DND-41 (cell line): ENCODE data around the gene GUF1.

Source experiments
- ATAC-seq: fragments of 200-7000 bp; cut with Tn5 transposase; 3 replicates; pipeline ENCODE4 v1.9.1; 2021; ENCODE audit warnings: low read depth; ENCODE audit not compliant: insufficient read depth
- DNase-seq: peaks from one replicate; pipeline ENCODE4 v3.0.0-alpha.2; 2020
- H2AFZ ChIP-seq: 2 replicates; pipeline ENCODE4 v1.6.0; 2012; ENCODE audit warnings: low read depth, low read length
- H3K27ac ChIP-seq: 2 replicates; pipeline ENCODE4 v1.5.1; 2012; ENCODE audit warnings: low read length, inconsistent platforms
- H3K27me3 ChIP-seq: fragments of 200-600 bp; sonication (generic); 2 replicates; pipeline ENCODE4 v1.6.0; 2012; ENCODE audit warnings: low read length, mild to moderate bottlenecking, inconsistent platforms; ENCODE audit not compliant: insufficient read depth, poor library complexity
- H3K36me3 ChIP-seq: 2 replicates; pipeline ENCODE4 v1.5.1; 2012; ENCODE audit warnings: low read length, inconsistent platforms; ENCODE audit not compliant: insufficient read depth
- H3K4me1 ChIP-seq: 2 replicates; pipeline ENCODE4 v1.5.1; 2012; ENCODE audit warnings: mild to moderate bottlenecking, low read length; ENCODE audit not compliant: insufficient read depth
- H3K4me2 ChIP-seq: 2 replicates; pipeline ENCODE4 v1.6.0; 2012; ENCODE audit warnings: mild to moderate bottlenecking, moderate library complexity, low read length, inconsistent platforms; ENCODE audit not compliant: insufficient read depth
- H3K4me3 ChIP-seq, 2 experiments: fragments of 200-600 bp in 1 of 2; shearing (Covaris generic) in 1 of 2; 2 replicates each; pipeline ENCODE4 v1.5.1; 2012 to 2016; ENCODE audit warnings: inconsistent platforms in 2 of 2, low read length in 2 of 2, mild to moderate bottlenecking in 2 of 2, low read depth in 1 of 2, moderate library complexity in 1 of 2
- H3K79me2 ChIP-seq: 2 replicates; pipeline ENCODE4 v1.6.0; 2012; ENCODE audit warnings: low read length, inconsistent platforms; ENCODE audit not compliant: insufficient read depth
- H3K9ac ChIP-seq: 2 replicates; pipeline ENCODE4 v1.6.0; 2012; ENCODE audit warnings: low read depth, mild to moderate bottlenecking, inconsistent platforms, low read length, moderate library complexity
- H3K9me3 ChIP-seq: 2 replicates; pipeline ENCODE4 v1.5.1; 2012; ENCODE audit warnings: low read length, moderate library complexity, mild to moderate bottlenecking, inconsistent platforms; ENCODE audit not compliant: insufficient read depth, severe bottlenecking
- H4K20me1 ChIP-seq: 2 replicates; pipeline ENCODE4 v1.6.0; 2012; ENCODE audit warnings: low read length; ENCODE audit not compliant: insufficient read depth
- CTCF ChIP-seq: IDR thresholded peaks from 2 replicates; pipeline ENCODE4 v1.5.1; 2012; ENCODE audit warnings: borderline replicate concordance, low read length, moderate library complexity, mild to moderate bottlenecking; ENCODE audit not compliant: poor library complexity, severe bottlenecking; ENCODE audit errors: extremely low read depth
- EZH2 ChIP-seq: IDR thresholded peaks from 3 replicates; pipeline ENCODE4 v1.6.1; 2012; ENCODE audit warnings: borderline replicate concordance, low read depth, mild to moderate bottlenecking, moderate library complexity, low read length, inconsistent platforms; ENCODE audit not compliant: severe bottlenecking

GUF1 gene

GRCh38 chr4:44722001-44722400, 43.8 kb downstream of the GUF1 start:
- ATAC-seq (no peak), DNase-seq (no peak)
- Histone ChIP-seq H3K9ac (no peak overlapping the region), H2AFZ (no peak overlapping the region), H3K4me1 (peaks cover 28% of the 10 kb centered on the region), H3K27me3 (no peaks in the 10 kb centered on the region), H3K9me3 (no peaks in the 10 kb centered on the region), H3K27ac (no peak overlapping the region), H3K4me3 (no peak overlapping the region), H3K36me3 (no peaks in the 10 kb centered on the region; the same call in 1 of the 2 replicates), H3K4me2 (no peak overlapping the region), H4K20me1 (peaks cover 18% of the 10 kb centered on the region; the same call in 1 of the 2 replicates), H3K79me2 (peaks cover 84% of the 10 kb centered on the region)
- no peak for TF ChIP-seq EZH2
- TF ChIP-seq CTCF = no peak

- peaks cover 62% of the 10 kb centered on the region for H3K79me2 ChIP-seq
- H3K4me2 ChIP-seq = peak overlapping the region; percentile 77
- TF ChIP-seq CTCF (no peak), EZH2 (no peak)
- peak overlapping the region; percentile 69 for H3K9ac ChIP-seq
- H4K20me1 ChIP-seq = peaks cover 17% of the 10 kb centered on the region; the same call in 1 of the 2 replicates
- H3K27me3 ChIP-seq = no peaks in the 10 kb centered on the region
- ATAC-seq (no peak), DNase-seq (no peak)
- H3K9me3 ChIP-seq = no peaks in the 10 kb centered on the region
- H2AFZ ChIP-seq = 0 out of 2 replicates have a peak overlapping the region, but pooled peaks have one; percentile 89
- no peaks in the 10 kb centered on the region; the same call in 1 of the 2 replicates for H3K36me3 ChIP-seq
- peak overlapping the region; percentile 56 to 76; a peak in 3 of 4 replicates for H3K4me3 ChIP-seq
- peak overlapping the region; percentile 59; the same call in 1 of the 2 replicates for H3K27ac ChIP-seq
- H3K4me1 ChIP-seq = peaks cover 33% of the 10 kb centered on the region
These were observed 46.9 kb downstream of the GUF1 start for GRCh38 chr4:44725166-44725565.

DNA sequence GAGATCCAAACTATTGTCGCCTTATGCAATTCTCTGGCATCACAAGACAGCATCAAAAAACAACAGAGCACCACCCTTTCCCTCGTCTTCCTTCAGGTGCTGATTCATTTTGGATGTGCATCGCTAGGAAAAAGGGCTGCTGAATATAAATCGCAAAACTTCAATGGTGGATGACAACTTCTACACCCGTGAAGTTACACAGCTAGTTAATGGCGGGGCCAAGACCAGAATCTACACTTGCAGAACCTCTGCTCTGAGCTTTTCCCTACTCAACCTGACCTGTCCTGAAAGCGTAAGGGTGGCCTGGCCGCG, 47.5 kb downstream of the GUF1 start:
- H3K27me3 ChIP-seq = no peaks in the 10 kb centered on the region
- no peak for ATAC-seq
- peak overlapping the region; percentile 69 for H3K9ac ChIP-seq
- peaks cover 33% of the 10 kb centered on the region for H3K4me1 ChIP-seq
- no peak for TF ChIP-seq EZH2
- TF ChIP-seq CTCF = no peak
- peak overlapping the region; percentile 56 to 76; a peak in 3 of 4 replicates for H3K4me3 ChIP-seq
- H3K79me2 ChIP-seq = peaks cover 57% of the 10 kb centered on the region
- no peak for DNase-seq
- no peaks in the 10 kb centered on the region for H3K9me3 ChIP-seq
- peak overlapping the region; percentile 59 for H3K27ac ChIP-seq
- peak overlapping the region; percentile 89 for H2AFZ ChIP-seq
- H3K4me2 ChIP-seq = peak overlapping the region; percentile 77
- H4K20me1 ChIP-seq = peaks cover 13% of the 10 kb centered on the region; the same call in 1 of the 2 replicates
- H3K36me3 ChIP-seq = no peaks in the 10 kb centered on the region; the same call in 1 of the 2 replicates
